Suprapubic skin (tissue), 4 donors: ENCODE data around the gene GMPS. TPM values are rescaled to one million over a fixed set of nuclear protein-coding genes. Genes with fewer than 3 reads are reported as not detected.

Source experiments
- DNase-seq, 2 donors: peaks; one replicate each; pipeline ENCODE4 v3.0.0-alpha.2; 2019; ENCODE audit warnings: low spot score in 2 of 2
- H3K27ac ChIP-seq: fragments of 200-600 bp; sonication (generic); one replicate; pipeline ENCODE4 v1.5.1; 2019
- H3K27me3 ChIP-seq: fragments of 200-600 bp; sonication (generic); one replicate; pipeline ENCODE4 v1.5.1; 2019
- H3K36me3 ChIP-seq: fragments of 200-600 bp; sonication (generic); one replicate; pipeline ENCODE4 v1.5.1; 2019
- H3K4me1 ChIP-seq: fragments of 200-600 bp; sonication (generic); one replicate; pipeline ENCODE4 v1.5.1; 2019
- H3K4me3 ChIP-seq: fragments of 200-600 bp; sonication (generic); one replicate; pipeline ENCODE4 v1.5.1; 2019; ENCODE audit warnings: mild to moderate bottlenecking
- H3K9me3 ChIP-seq: fragments of 200-600 bp; sonication (generic); one replicate; pipeline ENCODE4 v1.5.1; 2019
- EP300 ChIP-seq: sonication (generic); formaldehyde crosslinking; IDR thresholded peaks from one replicate; pipeline ENCODE4 v1.6.1; 2017; ENCODE audit warnings: antibody characterized with exemption
- POLR2A ChIP-seq, 2 donors: fragments of 450-650 bp; IDR thresholded peaks; one replicate each; pipeline ENCODE4 v1.6.1; 2017; ENCODE audit warnings: antibody characterized with exemption in 2 of 2, mild to moderate bottlenecking in 2 of 2, moderate library complexity in 2 of 2
- POLR2AphosphoS5 ChIP-seq, 3 donors: sonication (generic); formaldehyde crosslinking; IDR thresholded peaks; one replicate each; pipeline ENCODE4 v1.6.1; 2017; ENCODE audit warnings: antibody characterized with exemption in 3 of 3
- WGBS: methylation state at CpG from one replicate; pipeline ENCODE4 v1.1.5; 2018; 5-methylcytosine and 5-hydroxymethylcytosine counted together
- total RNA-seq, 4 donors: library from RNA; depleted of rRNA; stranded (reverse); fragments of >200 nt; gene quantifications; one replicate each; pipeline ENCODE4 v1.1.0, GENCODE V29; 2016
- TF ChIP-seq, protein P1 (sequence below), 2 donors: fragments of 200-600 bp in 1 of 2; fragments of 450-650 bp in 1 of 2; sonication (generic) in 1 of 2; IDR thresholded peaks; one replicate each; pipeline ENCODE4 v1.5.1; 2016 to 2019; ENCODE audit warnings: antibody characterized with exemption in 2 of 2, mild to moderate bottlenecking in 1 of 2, moderate library complexity in 1 of 2

The GMPS gene
- total RNA-seq, 4 donors from 2014 or later: 33.9 to 39.5 (median 39.3) TPM

DNA sequence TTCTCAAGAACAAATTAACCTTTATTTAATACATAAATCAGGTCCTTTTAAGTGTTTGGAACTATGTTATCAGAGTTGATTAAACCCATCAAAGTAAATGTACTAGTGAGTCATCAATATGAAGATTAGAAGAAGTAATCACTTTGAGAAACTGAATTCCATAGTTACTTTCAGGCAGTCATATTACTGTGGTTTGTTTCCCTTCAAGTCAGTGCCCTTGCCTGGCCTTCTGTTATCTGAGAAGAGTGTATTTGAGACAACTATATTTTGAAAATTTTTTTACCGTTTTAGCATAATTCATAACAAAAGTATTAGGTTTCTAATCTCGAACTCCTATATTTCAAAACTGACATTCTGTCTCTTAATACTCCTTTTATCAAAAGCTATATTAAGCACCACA lies 73.6 kb downstream of the GMPS start:
- Histone ChIP-seq H3K4me1 (no peaks in the 10 kb centered on the region), H3K27me3 (no peaks in the 10 kb centered on the region), H3K36me3 (peaks cover 8% of the 10 kb centered on the region), H3K9me3 (no peaks in the 10 kb centered on the region), H3K27ac (no peak overlapping the region), H3K4me3 (no peak overlapping the region)
- no peak for TF ChIP-seq POLR2AphosphoS5 (IDR thresholded peaks at IDR 0.05)
- 47% methylated on average over 2 of the region's 2 CpGs for WGBS
- no peak for DNase-seq

DNA sequence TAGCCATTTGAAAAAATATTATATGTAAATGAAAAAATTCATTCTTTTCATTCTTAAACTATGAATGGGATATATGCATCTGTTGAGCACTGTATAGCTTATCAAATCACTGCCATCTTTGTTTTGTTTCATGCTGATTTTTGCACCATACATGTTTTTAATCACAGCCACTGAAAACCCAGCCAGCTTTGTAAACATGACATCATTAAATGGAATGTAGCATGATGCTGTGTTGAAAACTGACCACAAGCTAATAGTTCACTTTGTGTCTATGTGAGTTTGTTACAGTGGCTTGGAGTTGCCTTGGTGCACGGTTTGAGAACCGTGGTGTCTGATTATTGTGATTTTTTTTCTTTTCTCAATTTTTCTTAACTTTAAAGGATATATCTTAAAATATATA lies 75.7 kb downstream of the GMPS start:
- no peak overlapping the region for H3K4me3 ChIP-seq
- H3K4me1 ChIP-seq: no peaks in the 10 kb centered on the region
- H3K36me3 ChIP-seq: no peaks in the 10 kb centered on the region
- no peaks in the 10 kb centered on the region for H3K27me3 ChIP-seq
- H3K9me3 ChIP-seq: no peaks in the 10 kb centered on the region
- TF ChIP-seq POLR2AphosphoS5 (IDR thresholded peaks at IDR 0.05) (no peak), POLR2A (IDR thresholded peaks at IDR 0.05) (no peak)
- TF ChIP-seq, protein P1, sequence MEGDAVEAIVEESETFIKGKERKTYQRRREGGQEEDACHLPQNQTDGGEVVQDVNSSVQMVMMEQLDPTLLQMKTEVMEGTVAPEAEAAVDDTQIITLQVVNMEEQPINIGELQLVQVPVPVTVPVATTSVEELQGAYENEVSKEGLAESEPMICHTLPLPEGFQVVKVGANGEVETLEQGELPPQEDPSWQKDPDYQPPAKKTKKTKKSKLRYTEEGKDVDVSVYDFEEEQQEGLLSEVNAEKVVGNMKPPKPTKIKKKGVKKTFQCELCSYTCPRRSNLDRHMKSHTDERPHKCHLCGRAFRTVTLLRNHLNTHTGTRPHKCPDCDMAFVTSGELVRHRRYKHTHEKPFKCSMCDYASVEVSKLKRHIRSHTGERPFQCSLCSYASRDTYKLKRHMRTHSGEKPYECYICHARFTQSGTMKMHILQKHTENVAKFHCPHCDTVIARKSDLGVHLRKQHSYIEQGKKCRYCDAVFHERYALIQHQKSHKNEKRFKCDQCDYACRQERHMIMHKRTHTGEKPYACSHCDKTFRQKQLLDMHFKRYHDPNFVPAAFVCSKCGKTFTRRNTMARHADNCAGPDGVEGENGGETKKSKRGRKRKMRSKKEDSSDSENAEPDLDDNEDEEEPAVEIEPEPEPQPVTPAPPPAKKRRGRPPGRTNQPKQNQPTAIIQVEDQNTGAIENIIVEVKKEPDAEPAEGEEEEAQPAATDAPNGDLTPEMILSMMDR (IDR thresholded peaks at IDR 0.05): no peak
- no peak for DNase-seq
- 63% methylated on average over 2 of the region's 2 CpGs for WGBS
- no peak overlapping the region for H3K27ac ChIP-seq

DNA sequence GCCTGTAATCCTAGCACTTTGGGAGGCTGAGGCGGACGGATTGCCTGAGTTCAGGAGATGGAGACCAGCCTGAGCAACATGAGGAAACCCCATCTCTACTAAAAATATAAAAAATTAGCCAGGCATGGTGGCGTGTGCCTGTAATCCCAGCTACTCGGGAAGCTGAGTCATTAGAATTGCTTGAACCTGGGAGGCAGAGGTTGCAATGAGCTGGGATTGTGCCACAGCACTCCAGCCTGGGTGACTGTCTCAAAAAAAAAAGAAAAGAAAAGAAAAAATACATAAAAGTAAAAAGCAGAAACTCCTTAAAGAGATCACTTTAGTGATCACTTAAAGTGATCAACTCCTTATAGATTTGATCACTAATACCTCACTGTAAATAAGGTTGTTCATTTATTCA lies 78.0 kb downstream of the GMPS start:
- Histone ChIP-seq H3K9me3 (no peaks in the 10 kb centered on the region), H3K27ac (no peak overlapping the region), H3K27me3 (no peaks in the 10 kb centered on the region), H3K4me1 (no peaks in the 10 kb centered on the region), H3K36me3 (no peaks in the 10 kb centered on the region), H3K4me3 (no peak overlapping the region)
- WGBS: 80% methylated on average over 4 of the region's 4 CpGs
- DNase-seq: no peak
- TF ChIP-seq EP300 (no peak), POLR2AphosphoS5 (IDR thresholded peaks at IDR 0.05) (no peak), POLR2A (IDR thresholded peaks at IDR 0.05) (no peak)

DNA sequence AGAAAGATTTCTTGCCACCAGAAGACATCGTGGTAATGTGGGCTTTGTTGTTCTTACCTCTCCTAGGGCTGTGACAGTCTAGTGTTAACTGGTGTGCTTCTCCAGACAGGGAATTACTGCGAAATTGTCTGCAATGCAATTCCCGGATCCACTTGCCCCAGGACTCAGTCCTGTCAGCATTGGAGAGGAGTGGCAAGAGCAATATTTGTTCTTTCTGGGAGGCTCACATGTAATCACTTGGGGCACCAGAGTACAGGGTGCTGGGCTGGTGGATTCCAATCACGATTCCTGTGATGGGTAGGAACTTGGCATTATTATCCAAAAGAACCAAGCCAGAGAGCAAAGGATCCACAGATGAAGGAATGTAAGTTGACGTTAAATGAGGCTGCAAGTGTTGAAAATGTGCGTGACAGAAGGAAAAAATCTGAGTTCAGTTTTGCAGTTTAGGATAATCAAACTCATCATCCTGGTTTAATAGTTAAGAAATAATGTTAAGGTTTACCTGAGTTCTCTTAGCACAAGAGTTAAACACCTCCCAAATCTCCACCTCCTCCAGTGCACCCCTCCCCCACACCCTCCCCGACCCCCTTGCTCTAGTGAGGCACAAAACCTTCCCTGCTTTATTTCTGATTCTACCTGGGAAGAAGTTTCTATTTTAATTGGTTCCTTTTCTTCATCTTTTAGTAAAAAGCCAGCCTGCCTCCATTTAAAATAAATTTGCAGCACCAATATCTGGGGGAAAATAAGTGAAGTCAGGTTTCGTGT lies 79.2 kb downstream of the GMPS start:
- H3K36me3 ChIP-seq: no peaks in the 10 kb centered on the region
- H3K9me3 ChIP-seq: no peaks in the 10 kb centered on the region
- no peak overlapping the region for H3K27ac ChIP-seq
- no peak for DNase-seq
- TF ChIP-seq POLR2AphosphoS5 (IDR thresholded peaks at IDR 0.05) (no peak), EP300 (no peak), POLR2A (IDR thresholded peaks at IDR 0.05) (no peak)
- TF ChIP-seq, protein P1 (IDR thresholded peaks at IDR 0.05): no peak
- WGBS: 61% methylated on average over 8 of the region's 8 CpGs
- no peak overlapping the region for H3K4me3 ChIP-seq
- H3K4me1 ChIP-seq: no peaks in the 10 kb centered on the region
- no peaks in the 10 kb centered on the region for H3K27me3 ChIP-seq

DNA sequence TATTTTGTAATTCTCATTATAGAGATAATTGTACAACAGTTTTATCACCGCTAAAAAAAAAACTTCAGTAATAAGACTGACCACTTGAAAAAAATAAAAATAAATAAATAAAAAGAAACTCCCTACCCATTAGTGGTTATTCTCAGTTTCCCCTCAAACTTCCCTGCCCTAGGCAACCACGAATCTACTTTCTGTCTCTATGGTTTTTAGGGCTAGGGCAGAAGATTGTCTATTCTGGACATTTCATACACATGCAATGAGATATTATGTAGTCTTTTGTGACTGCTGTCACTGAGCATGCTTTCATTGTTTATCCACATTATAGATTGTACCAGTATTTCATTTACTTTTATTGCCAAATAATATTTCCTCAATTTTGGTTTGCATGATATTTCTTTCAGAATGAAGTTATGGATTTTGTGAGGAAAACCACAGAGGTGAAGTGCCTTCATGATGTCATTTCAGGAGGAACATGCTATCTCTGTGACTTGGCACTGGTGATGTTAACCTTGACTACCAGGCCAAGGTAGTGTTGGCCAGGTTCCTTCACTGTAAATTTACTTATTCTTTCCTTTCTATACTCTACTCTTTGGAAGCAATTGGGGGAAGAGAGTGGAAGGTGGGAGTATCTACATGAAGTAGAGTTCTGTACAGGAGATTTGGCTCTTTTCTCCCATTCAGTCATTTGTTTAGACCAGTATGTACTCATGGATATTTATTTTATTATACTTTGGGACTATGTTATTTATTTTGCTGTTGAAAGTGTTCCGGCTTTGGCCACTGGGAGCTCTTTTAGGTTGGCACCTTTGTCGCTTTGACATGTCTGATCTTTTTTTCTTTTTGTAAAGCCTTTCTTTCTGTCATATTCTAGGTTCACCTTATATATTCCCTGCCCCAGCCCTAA lies 86.3 kb downstream of the GMPS start:
- no peak for DNase-seq
- WGBS: 95% methylated on average over 4 of the region's 4 CpGs
- no peaks in the 10 kb centered on the region for H3K4me1 ChIP-seq

More for the DNA sequence above, 86.3 kb downstream of the GMPS start:
- TF ChIP-seq POLR2AphosphoS5 (IDR thresholded peaks at IDR 0.05) (no peak), EP300 (no peak), POLR2A (IDR thresholded peaks at IDR 0.05) (no peak)
- TF ChIP-seq, protein P1 (IDR thresholded peaks at IDR 0.05): no peak
- H3K4me3 ChIP-seq: no peak overlapping the region
- no peaks in the 10 kb centered on the region for H3K9me3 ChIP-seq
- H3K27me3 ChIP-seq: no peaks in the 10 kb centered on the region
- H3K27ac ChIP-seq: no peak overlapping the region
- no peaks in the 10 kb centered on the region for H3K36me3 ChIP-seq
